Transverse colon (tissue), 3 donors: Measurements from ENCODE around the gene TRAK1.

ENCODE experiments used
- EP300 ChIP-seq: sonication (generic); formaldehyde crosslinking; IDR thresholded peaks from one replicate; pipeline ENCODE4 v1.6.1; 2017; ENCODE audit warnings: antibody characterized with exemption, low read depth
- POLR2A ChIP-seq: fragments of 450-650 bp; IDR thresholded peaks from one replicate; pipeline ENCODE4 v1.6.1; 2016; ENCODE audit warnings: antibody characterized with exemption, mild to moderate bottlenecking, moderate library complexity
- TF ChIP-seq, protein P1 (sequence below), 5 experiments: fragments of 200-600 bp in 3 of 5; fragments of 450-650 bp in 2 of 5; sonication (generic) in 3 of 5; IDR thresholded peaks; 1 replicate in 2 of 5; 2 replicates in 3 of 5; pipeline ENCODE4 v1.5.1; 2016 to 2017; ENCODE audit warnings: antibody characterized with exemption in 5 of 5, inconsistent platforms in 3 of 5, mild to moderate bottlenecking in 2 of 5, moderate library complexity in 1 of 5

DNA sequence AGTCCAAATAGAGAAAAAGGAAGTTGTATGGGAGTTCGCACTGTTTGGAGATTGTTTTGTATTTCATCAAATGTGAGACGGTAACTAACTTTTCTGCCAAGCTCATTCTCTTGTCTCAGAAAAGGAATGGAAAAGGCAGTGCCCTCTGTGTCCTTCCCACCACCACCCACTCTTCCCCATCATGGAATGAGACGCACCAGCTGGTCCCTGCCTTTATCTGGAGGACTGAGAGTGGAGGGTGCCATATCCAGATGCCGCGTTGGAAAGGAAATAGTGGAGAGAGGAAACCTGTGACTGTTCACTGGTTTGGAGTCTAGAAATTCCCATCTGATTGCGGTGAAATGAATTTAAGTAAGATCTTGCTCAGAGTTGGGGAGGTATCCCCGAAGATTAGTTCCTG, 178.5 kb downstream of the TRAK1 start:
- TF ChIP-seq, protein P1, sequence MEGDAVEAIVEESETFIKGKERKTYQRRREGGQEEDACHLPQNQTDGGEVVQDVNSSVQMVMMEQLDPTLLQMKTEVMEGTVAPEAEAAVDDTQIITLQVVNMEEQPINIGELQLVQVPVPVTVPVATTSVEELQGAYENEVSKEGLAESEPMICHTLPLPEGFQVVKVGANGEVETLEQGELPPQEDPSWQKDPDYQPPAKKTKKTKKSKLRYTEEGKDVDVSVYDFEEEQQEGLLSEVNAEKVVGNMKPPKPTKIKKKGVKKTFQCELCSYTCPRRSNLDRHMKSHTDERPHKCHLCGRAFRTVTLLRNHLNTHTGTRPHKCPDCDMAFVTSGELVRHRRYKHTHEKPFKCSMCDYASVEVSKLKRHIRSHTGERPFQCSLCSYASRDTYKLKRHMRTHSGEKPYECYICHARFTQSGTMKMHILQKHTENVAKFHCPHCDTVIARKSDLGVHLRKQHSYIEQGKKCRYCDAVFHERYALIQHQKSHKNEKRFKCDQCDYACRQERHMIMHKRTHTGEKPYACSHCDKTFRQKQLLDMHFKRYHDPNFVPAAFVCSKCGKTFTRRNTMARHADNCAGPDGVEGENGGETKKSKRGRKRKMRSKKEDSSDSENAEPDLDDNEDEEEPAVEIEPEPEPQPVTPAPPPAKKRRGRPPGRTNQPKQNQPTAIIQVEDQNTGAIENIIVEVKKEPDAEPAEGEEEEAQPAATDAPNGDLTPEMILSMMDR (IDR thresholded peaks at IDR 0.05), result no peak
- TF ChIP-seq POLR2A (no peak), EP300 (no peak)
